ENCODE data around the gene TTC4. TPM values are rescaled to one million over a fixed set of nuclear protein-coding genes. Genes with fewer than 3 reads are reported as not detected.

TTC4 gene
- total RNA-seq, 4 donors from 2014 or later = 11.2 to 38.6 (median 14.3) TPM

GRCh38 chr1:54786778-54787177 lies 71.1 kb downstream of the TTC4 start:
- Histone ChIP-seq H3K4me3 (no peak overlapping the region), H3K36me3 (no peaks in the 10 kb centered on the region), H3K27me3 (peaks cover 42% of the 10 kb centered on the region), H3K27ac (no peak overlapping the region), H3K4me1 (no peaks in the 10 kb centered on the region), H3K9me3 (peaks cover 0 to 2% (median 0%) of the 10 kb centered on the region in 3 donors)
- TF ChIP-seq POLR2A (IDR thresholded peaks at IDR 0.05) = no peak
- no peak for TF ChIP-seq CTCF (IDR thresholded peaks at IDR 0.05)
- no peak for TF ChIP-seq POLR2AphosphoS5 (IDR thresholded peaks at IDR 0.05)
- no peak for TF ChIP-seq EP300 (IDR thresholded peaks at IDR 0.05)
- no peak for ATAC-seq
- 90 to 94% methylated on average over 2 of the region's 8 CpGs for WGBS, 2 donors (ENCODE audit: low coverage in 1 of 2)

GRCh38 chr1:54787604-54788003 lies 71.9 kb downstream of the TTC4 start:
- ATAC-seq = no peak
- TF ChIP-seq CTCF (IDR thresholded peaks at IDR 0.05) = no peak
- no peak for TF ChIP-seq POLR2A (IDR thresholded peaks at IDR 0.05)
- TF ChIP-seq EP300 (IDR thresholded peaks at IDR 0.05) = no peak
- no peak for TF ChIP-seq POLR2AphosphoS5 (IDR thresholded peaks at IDR 0.05)
- H3K9me3 ChIP-seq = peaks cover 0 to 11% (median 0%) of the 10 kb centered on the region in 3 donors
- H3K4me3 ChIP-seq = no peak overlapping the region
- no peak overlapping the region for H3K27ac ChIP-seq
- no peaks in the 10 kb centered on the region for H3K4me1 ChIP-seq
- WGBS, 2 donors (ENCODE audit: low coverage in 1 of 2) = 80 to 83% methylated on average over 1 to 2 of the region's 11 CpGs
- H3K36me3 ChIP-seq = no peaks in the 10 kb centered on the region
- peaks cover 42% of the 10 kb centered on the region for H3K27me3 ChIP-seq

- TF ChIP-seq CTCF (IDR thresholded peaks at IDR 0.05) = no peak
- TF ChIP-seq EP300 (IDR thresholded peaks at IDR 0.05) = no peak
- TF ChIP-seq POLR2A (IDR thresholded peaks at IDR 0.05) = no peak
- TF ChIP-seq POLR2AphosphoS5 (IDR thresholded peaks at IDR 0.05) = no peak
- Histone ChIP-seq H3K4me1 (no peaks in the 10 kb centered on the region), H3K27me3 (peaks cover 42% of the 10 kb centered on the region), H3K4me3 (no peak overlapping the region), H3K36me3 (no peaks in the 10 kb centered on the region), H3K9me3 (peaks cover 0 to 13% (median 0%) of the 10 kb centered on the region in 3 donors), H3K27ac (no peak overlapping the region)
- no CpG with 5 or more reads among the region's 5 CpGs for WGBS, 2 donors (ENCODE audit: low coverage in 1 of 2)
- ATAC-seq = no peak
Measured at GRCh38 chr1:54788459-54788858, 72.8 kb downstream of the TTC4 start.

- Histone ChIP-seq H3K27me3 (peaks cover 36% of the 10 kb centered on the region), H3K4me1 (no peaks in the 10 kb centered on the region), H3K27ac (no peak overlapping the region), H3K9me3 (peaks cover 0 to 13% (median 0%) of the 10 kb centered on the region in 3 donors), H3K4me3 (no peak overlapping the region), H3K36me3 (no peaks in the 10 kb centered on the region)
- TF ChIP-seq POLR2A (IDR thresholded peaks at IDR 0.05) (no peak), EP300 (IDR thresholded peaks at IDR 0.05) (no peak), CTCF (IDR thresholded peaks at IDR 0.05) (no peak), POLR2AphosphoS5 (IDR thresholded peaks at IDR 0.05) (no peak)
- WGBS, 2 donors (ENCODE audit: low coverage in 1 of 2) = 54 to 71% methylated on average over 3 to 4 of the region's 13 CpGs
- no peak for ATAC-seq
Measured at GRCh38 chr1:54791880-54792522, 76.3 kb downstream of the TTC4 start.

Other genes starting within 250 kb of the TTC4 start
- 10 to 100 TPM in 3 of 4 donors, 1 to 10 TPM in 1; 4.4 to 40.5 (median 10.9) TPM for gene ACOT11, start 167.6 kb upstream of the TTC4 start, total RNA-seq
- not detected for gene FAM151A, start 92.3 kb upstream of the TTC4 start, total RNA-seq
- gene MROH7, start 74.1 kb upstream of the TTC4 start, total RNA-seq = 10 to 100 TPM in 2 of 4 donors, 1 to 10 TPM in 2; 5.7 to 25.2 (median 13.3) TPM
- 1 to 10 TPM; 2.2 to 6.4 (median 5.6) TPM for gene PARS2, start 48.7 kb downstream of the TTC4 start, total RNA-seq
- gene TTC22, start 85.5 kb downstream of the TTC4 start, total RNA-seq = 1 to 10 TPM in 2 of 4 donors, under 1 TPM in 1, not detected in 1; 0.93 to 7.3 (median 1.0) TPM
- 10 to 100 TPM in 3 of 4 donors, 1 to 10 TPM in 1; 7.9 to 31.9 (median 15.9) TPM for gene DHCR24, start 171.3 kb downstream of the TTC4 start, total RNA-seq